Left colon (tissue), 2 donors: ENCODE results near the gene ALPK3. TPM values are rescaled to one million over a fixed set of nuclear protein-coding genes. Genes with fewer than 3 reads are reported as not detected.
"Not testable (repeated sequence)": the region's sequence is repeated elsewhere in the genome, so short reads cannot be mapped to it uniquely, and the experiment has no call there.

Experiments used
- ATAC-seq: fragments of 200-7000 bp; cut with Tn5 transposase; one replicate; pipeline ENCODE4 v1.9.1; 2020; ENCODE audit warnings: mild to moderate bottlenecking, moderate library complexity
- DNase-seq, 2 donors: peaks; one replicate each; pipeline ENCODE4 v3.0.0-alpha.2; 2020
- intact Hi-C, 2 donors: fragments of 100-400 bp; cut with DNase I in 1 of 2; cut with micrococcal nuclease in 1 of 2; formaldehyde crosslinking; loops; one replicate each; pipeline versions ENCODE4 v1.11.2 to v1.14.0; 2022; cut with DNase I, micrococcal nuclease
- total RNA-seq, 2 donors: library from RNA; stranded (reverse); fragmentation: NEBNext Ultra II Directional; extraction: Animal tissue kit (Norgen Biotek cat#: 25700); gene quantifications; one replicate each; pipeline ENCODE4 v1.2.1, GENCODE V29; 2021
- donor health status: DM: no; HTN: no; CAD: no.
- donor health status: DM: yes; HTN: yes; CAD: no.

Gene ALPK3
- total RNA-seq, 2 donors from 2014 or later, result 1.0 to 1.1 TPM

- intact Hi-C loops, result no loop called here
- ATAC-seq (peak; percentile 56), DNase-seq (no peak)
Observed at GRCh38 chr15:84859144-84859543, 42.0 kb downstream of the ALPK3 start.

- DNase-seq, result no peak
- intact Hi-C loops, result no loop called here
- no peak for ATAC-seq
Observed at GRCh38 chr15:84859651-84860050, 42.5 kb downstream of the ALPK3 start.

- intact Hi-C loops, result no loop called here
- ATAC-seq (no peak), DNase-seq (no peak)
Observed at GRCh38 chr15:84861781-84862180, 44.6 kb downstream of the ALPK3 start.

- DNase-seq (no peak), ATAC-seq (no peak)
- intact Hi-C loops, result no loop called here
Observed at GRCh38 chr15:84862214-84862975, 45.2 kb downstream of the ALPK3 start.

- intact Hi-C loops, result no loop called here
- no peak for DNase-seq
- no peak for ATAC-seq
Observed at GRCh38 chr15:84863565-84864443, 46.6 kb downstream of the ALPK3 start.

DNA sequence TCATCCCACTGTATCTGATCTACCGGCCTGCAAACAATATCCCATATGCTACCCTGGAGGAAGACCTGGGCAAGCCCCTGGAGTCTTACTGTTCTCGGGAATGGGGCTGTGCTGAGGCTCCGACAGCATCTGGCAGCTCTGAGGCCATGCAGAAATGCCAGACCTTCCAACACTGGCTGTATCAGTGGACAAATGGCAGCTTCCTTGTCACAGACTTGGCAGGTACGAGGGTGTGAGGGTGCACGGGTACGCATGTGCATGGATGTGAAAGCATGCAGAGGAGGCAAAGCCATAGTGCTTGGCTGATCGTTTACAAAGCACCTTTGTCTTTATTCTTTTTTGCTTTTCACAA is 47.3 kb downstream of the ALPK3 start:
- ATAC-seq, result no peak
- no peak for DNase-seq
- intact Hi-C loops, result no loop called here

DNA sequence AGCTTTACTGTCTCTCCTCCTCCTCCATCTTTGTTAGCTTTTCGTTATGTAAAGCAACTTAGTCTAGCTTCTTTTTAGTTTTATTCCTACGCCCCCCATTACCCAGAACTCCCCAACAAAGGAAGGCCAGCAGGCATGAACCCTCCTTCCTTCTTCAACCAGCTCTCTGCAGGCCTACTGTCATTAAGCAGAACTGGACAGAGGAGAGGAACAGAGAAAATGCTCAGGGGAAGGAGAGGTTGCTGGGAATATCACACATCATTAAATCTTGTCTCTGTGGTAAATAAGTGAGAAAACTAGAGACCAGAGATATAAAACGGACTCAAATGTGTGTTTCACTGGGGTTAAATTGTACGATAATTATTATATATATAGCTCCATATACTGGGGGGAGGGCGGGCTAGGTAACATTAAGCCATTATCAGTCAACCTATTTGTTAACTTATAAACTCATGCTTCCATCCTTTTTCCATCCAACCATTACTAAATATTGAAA is 48.0 kb downstream of the ALPK3 start:
- ATAC-seq (no peak), DNase-seq (no peak)
- intact Hi-C loops, result no loop called here

DNA sequence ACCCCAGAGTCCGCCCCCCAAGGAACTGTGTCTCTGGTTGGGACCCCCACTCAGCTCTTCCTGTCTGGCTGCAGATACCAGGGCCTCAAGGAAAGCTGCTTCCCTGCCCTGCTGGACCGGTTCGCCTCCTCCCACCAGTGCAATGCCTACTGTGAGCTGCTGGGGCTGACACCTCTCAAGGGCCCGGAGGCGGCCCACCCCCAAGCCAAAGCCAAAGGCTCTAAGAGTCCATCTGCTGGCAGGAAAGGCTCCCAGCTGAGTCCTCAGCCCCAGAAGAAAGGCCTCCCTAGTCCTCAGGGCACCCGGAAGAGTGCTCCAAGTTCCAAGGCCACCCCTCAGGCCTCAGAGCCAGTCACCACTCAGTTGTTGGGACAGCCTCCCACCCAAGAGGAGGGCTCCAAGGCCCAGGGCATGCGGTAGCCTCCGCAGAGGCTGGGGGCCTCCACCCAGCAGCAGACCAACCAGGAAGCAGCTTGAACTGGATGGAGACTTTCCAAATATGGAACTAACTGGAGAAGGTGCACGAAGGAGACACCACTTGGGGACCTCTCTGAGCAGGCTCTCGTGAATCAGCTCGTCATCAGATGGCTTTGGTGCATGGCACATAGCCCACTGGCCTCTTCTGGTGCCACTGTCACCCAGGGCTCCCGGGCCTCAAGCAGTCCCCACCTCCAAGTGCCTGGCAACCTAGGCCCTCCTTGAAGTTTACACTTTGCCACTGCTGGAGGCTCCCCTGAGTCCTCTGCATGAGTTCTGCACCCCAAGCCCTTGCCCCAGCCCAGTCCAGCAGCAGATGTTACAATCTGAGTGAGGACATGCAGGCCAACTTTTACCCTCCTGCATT is 51.1 kb downstream of the ALPK3 start:
- intact Hi-C loops, result no loop called here
- ATAC-seq (no peak), DNase-seq (no peak)

GRCh38 chr15:84869510-84869909 is 52.4 kb downstream of the ALPK3 start:
- DNase-seq (no peak), ATAC-seq (no peak)
- intact Hi-C loops, result no loop called here

DNA sequence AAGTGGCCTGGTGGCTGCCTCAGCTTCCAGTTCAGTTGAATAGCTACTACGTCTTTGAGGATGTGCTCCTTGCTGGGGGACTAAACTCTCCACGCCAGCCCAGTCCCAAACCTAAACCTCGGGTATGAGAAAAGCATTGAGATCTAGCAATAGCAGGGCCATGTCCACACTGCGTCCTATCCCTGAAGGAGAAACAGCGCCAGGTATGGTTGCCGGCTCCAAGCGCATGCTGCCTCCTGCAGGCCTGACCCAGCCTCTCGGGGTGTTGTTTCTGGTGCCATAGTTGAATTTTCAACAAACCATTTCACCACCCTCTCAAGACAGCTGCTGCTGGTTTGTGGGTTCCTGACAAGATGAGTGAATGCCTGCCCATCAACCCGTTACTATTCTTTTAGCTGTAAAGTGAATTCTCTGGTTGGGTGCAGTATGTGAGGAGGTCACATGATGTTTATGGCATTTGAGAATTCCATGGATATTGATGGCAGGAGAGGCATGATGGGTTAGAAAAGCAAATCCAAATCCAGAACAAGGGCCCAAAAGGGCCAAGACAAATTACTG is 54.4 kb downstream of the ALPK3 start:
- intact Hi-C loops, result no loop called here
- DNase-seq (no peak), ATAC-seq (no peak)

DNA sequence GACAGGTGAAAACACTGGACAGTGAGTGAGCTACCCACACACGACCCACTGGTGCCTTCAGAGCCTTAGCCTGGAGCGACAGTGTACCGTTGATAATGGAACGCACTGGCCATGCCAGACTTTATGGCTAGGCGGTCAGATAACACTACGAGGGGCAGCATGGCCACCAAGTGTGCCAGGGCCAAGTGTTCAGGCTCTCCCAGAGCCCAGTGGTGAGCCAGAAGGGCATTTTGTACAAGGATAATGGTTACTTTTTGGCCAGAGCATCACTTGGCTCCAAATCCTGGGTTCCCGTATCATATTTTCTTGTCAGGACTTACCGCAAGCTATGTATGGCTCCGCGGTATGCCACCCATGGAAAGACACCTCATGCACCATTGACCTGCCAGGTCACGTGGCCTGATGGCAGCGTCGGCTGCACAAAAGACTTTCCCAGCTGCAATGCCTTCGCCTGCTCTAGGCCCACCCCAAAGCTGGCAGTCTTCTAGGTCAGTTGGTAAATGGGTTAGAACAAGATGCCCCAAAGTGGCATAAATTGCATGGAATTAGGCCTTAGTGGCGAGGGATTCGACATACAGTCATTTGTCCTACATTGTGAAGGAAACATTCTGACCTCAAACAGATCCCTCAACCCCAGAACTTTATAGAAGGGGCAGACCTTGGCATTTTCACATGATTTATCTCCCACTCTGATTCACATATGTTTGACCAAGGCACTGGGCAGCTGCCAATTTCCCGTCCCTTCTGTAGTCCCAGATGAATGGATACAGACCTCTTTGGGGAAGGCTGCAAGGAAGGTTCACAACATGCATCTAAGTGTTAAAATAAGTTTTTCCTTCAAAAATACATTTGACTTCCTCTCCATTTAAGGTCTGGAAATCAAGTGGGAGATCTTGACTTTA is 55.1 kb downstream of the ALPK3 start:
- intact Hi-C loops, result no loop called here
- DNase-seq (no peak), ATAC-seq (no peak)

DNA sequence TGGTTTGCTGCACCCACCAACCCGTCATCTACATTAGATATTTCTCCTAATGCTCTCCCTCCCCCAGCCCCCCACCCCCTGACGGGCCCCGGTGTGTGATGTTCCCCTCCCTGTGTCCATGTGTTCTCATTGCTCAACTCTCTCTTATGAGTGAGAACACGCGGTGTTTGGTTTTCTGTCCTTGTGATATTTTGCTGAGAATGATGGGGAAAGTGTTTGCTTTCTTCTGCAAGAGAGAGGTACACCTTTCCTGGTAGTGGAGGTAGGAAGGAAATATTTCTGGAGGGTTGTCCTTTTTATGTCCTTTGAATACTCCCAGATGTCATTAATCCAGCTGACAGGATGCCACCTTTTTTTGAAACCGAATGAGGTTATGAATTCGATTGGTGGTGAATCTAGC is 56.8 kb downstream of the ALPK3 start:
- no peak for ATAC-seq
- no peak for DNase-seq
- intact Hi-C loops, result no loop called here

GRCh38 chr15:84874981-84875699 is 58.0 kb downstream of the ALPK3 start:
- ATAC-seq (no peak), DNase-seq (no peak)
- intact Hi-C loops, result no loop called here

- ATAC-seq, result no peak
- no peak for DNase-seq
- intact Hi-C loops, result no loop called here
Observed at GRCh38 chr15:84876269-84876668, 59.1 kb downstream of the ALPK3 start.

DNA sequence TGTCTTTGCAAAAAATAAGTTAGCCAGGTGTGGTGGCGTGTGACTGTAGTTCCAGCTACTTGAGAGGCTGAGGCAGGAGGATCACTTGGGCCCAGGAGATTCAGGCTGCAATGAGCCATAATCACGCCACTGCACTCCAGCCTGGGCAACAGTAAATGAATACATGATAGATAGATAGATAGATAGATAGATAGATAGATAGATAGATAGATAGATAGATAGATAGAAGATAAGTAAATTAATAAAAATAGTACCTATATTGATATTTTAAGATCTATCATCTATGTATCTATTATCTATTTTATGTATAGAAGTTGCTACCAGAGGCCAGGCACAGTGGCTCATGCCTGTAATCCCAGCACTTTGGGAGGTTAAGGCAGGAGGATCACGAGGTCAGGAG is 60.5 kb downstream of the ALPK3 start:
- DNase-seq, intact Hi-C loops, ATAC-seq: not testable (repeated sequence)

DNA sequence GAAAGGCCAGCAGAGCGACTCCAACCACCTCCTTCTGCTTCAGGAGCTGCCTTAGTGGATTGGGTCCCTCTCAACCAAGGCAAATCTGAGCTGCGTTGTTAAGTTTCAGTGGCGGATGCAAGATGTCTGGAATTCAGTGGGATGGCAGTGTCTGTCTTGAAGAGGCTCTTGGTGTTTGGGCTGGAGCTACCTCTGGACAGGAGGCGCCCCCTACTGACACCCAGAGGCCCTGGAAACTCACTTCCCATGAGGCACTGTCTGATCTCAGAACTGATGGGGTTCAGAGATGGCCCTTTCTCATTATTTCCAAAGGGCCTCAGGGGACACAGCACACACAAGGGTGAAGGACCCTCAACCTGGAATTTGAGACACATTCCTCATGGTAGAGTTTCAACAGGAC is 61.3 kb downstream of the ALPK3 start:
- DNase-seq (peak; percentile 50 to 83), ATAC-seq (peak; percentile 93)
- intact Hi-C loops, result no loop called here

- DNase-seq (no peak), ATAC-seq (no peak)
- intact Hi-C loops, result no loop called here
Observed at GRCh38 chr15:84879088-84879780, 62.1 kb downstream of the ALPK3 start.
